Heart right ventricle (tissue), 16 donors: ENCODE data around the gene TRAIP. TPM values are rescaled to one million over a fixed set of nuclear protein-coding genes. Genes with fewer than 3 reads are reported as not detected.
"Not testable (repeated sequence)": the region's sequence is repeated elsewhere in the genome, so short reads cannot be mapped to it uniquely, and the experiment has no call there.

Source experiments
- ATAC-seq, 8 donors: fragments of 200-7000 bp; cut with Tn5 transposase; one replicate each; pipeline ENCODE4 v1.9.1; 2020; ENCODE audit warnings: mild to moderate bottlenecking in 8 of 8, moderate library complexity in 8 of 8, moderate number of reproducible peaks in 1 of 8
- DNase-seq, 2 donors: peaks; one replicate each; pipeline ENCODE4 v3.0.0-alpha.2; 2020
- H3K27ac ChIP-seq, 10 donors: fragments of 200-600 bp; sonication (generic) in 2 of 10; one replicate each; pipeline versions ENCODE4 v1.5.0 to v1.8.0; 2020 to 2022; ENCODE audit warnings: mild to moderate bottlenecking in 3 of 10
- H3K27me3 ChIP-seq, 7 donors: fragments of 200-600 bp; one replicate each; pipeline ENCODE4 v1.8.0; 2021 to 2022; ENCODE audit warnings: mild to moderate bottlenecking in 2 of 7
- H3K36me3 ChIP-seq, 9 donors: fragments of 200-600 bp; sonication (generic) in 1 of 9; one replicate each; pipeline versions ENCODE4 v1.5.0 to v1.8.0; 2020 to 2022; ENCODE audit warnings: mild to moderate bottlenecking in 2 of 9
- H3K4me1 ChIP-seq, 9 donors: fragments of 200-600 bp; sonication (generic) in 1 of 9; one replicate each; pipeline versions ENCODE4 v1.5.0 to v1.8.0; 2020 to 2022; ENCODE audit warnings: mild to moderate bottlenecking in 4 of 9
- H3K4me3 ChIP-seq, 10 donors: fragments of 200-600 bp; sonication (generic) in 2 of 10; one replicate each; pipeline versions ENCODE4 v1.5.0 to v1.8.0; 2020 to 2022; ENCODE audit warnings: mild to moderate bottlenecking in 7 of 10, moderate library complexity in 2 of 10
- H3K9me3 ChIP-seq, 11 donors: fragments of 200-600 bp in 10 of 11; sonication (generic) in 2 of 11; one replicate each; pipeline versions ENCODE4 v1.5.0 to v1.8.0; 2013 to 2022; ENCODE audit warnings: mild to moderate bottlenecking in 2 of 11, control low read depth in 1 of 11, moderate library complexity in 1 of 11
- WGBS, 2 donors: extraction: QIAGEN DNeasy Blood & Tissue Kit; methylation state at CpG; one replicate each; pipeline ENCODE4 v1.1.7; 2013; ENCODE audit warnings: inconsistent platforms in 1 of 2; 5-methylcytosine and 5-hydroxymethylcytosine counted together
- intact Hi-C, 10 donors: fragments of 100-400 bp; cut with DNase I; formaldehyde crosslinking; loops; one replicate each; pipeline versions ENCODE4 v1.11.1 to v1.14.2; 2022
- polyA plus RNA-seq, 2 donors: library from polyadenylated mRNA; stranded (reverse); fragments of 200-250 nt; gene quantifications; one replicate each; pipeline ENCODE4 v1.2.3, GENCODE V29; 2013
- total RNA-seq, 10 donors: library from RNA; stranded (reverse); fragmentation: NEBNext Ultra II Directional in 3 of 10; extraction: Animal tissue kit (Norgen Biotek cat#: 25700) in 3 of 10; gene quantifications; one replicate each; pipeline versions ENCODE4 v1.2.1 to v1.2.4, GENCODE V29; 2021 to 2023
- TF ChIP-seq, protein P1 (sequence below), 9 donors: fragments of 200-600 bp; sonication (generic) in 2 of 9; IDR thresholded peaks; one replicate each; pipeline versions ENCODE4 v1.5.0 to v1.8.0; 2021 to 2022; ENCODE audit warnings: antibody characterized with exemption in 9 of 9, mild to moderate bottlenecking in 5 of 9, moderate library complexity in 1 of 9
- donor health status: Arrhythmogenic right ventricular cardiomyopathy.
- donor health status: ischemic (EF 13 %, LVEDD 7.1; RV severe dilation, severe dysfunction).
- donor health status: healthy with polysubstance abuse.
- donor health status: DM: no; HTN: yes; CAD: no.
- donor health status: DM: no; HTN: no; CAD: no.
- donor health status: ischemic (EF 25% LVEDD 6.9; RV normal size, moderate dysfunction).
- donor health status: ischemic (EF 25% LVEDD 5.7; RV mildly dilated, moderate dysfunction).
- donor health status: healthy.
- donor health status: DM: yes; HTN: yes; CAD: no.
- donor health status: Ischemic cardiomyopathy.
- donor health status: ischemic (EF 35%, LVEDD 5.7; RV mildly dilated, moderate dysfunction).
- donor health status: nonischemic (EF 11% LVEDD 7.7; RV severe dilation, severe dysfunction).
- donor health status: DM: yes; HTN: yes; CAD: no.
- donor health status: PGD.
- donor health status: ischemic (EF 29% LVEDD 5.4; RV normal size, mild dysfunction).
- donor health status: nonischemic (EF 23%, LVEDD 6.1; RV moderate dilation, normal function).

Gene TRAIP
- total and polyA plus RNA-seq, 12 donors = 0.20 to 2.4 (median 1.4) TPM

DNA sequence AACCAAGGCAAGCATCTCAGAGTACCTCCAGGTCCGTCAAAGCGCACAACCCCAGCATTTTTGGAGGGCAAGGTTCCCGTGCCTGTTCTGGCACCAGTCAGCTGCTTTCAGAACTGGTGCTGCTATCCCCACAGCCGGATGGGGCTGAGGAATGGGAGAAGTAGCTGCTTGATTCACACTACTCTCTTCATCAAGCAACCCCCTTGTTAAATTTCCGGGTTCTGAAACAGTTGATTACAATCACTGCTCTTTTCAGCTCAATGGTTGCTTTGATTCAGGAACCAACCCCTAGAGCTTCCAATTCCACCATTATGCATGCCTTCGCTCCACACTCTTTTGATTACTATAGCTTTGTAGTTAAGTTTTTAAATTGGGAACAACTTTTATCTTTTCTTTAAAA is 30.3 kb downstream of the TRAIP start:
- no peak for ATAC-seq
- no peak for DNase-seq
- H3K4me1 ChIP-seq = no peaks in the 10 kb centered on the region
- H3K36me3 ChIP-seq = peaks cover 0 to 13% (median 0%) of the 10 kb centered on the region in 9 donors
- H3K27ac ChIP-seq = no peak overlapping the region
- TF ChIP-seq, protein P1, sequence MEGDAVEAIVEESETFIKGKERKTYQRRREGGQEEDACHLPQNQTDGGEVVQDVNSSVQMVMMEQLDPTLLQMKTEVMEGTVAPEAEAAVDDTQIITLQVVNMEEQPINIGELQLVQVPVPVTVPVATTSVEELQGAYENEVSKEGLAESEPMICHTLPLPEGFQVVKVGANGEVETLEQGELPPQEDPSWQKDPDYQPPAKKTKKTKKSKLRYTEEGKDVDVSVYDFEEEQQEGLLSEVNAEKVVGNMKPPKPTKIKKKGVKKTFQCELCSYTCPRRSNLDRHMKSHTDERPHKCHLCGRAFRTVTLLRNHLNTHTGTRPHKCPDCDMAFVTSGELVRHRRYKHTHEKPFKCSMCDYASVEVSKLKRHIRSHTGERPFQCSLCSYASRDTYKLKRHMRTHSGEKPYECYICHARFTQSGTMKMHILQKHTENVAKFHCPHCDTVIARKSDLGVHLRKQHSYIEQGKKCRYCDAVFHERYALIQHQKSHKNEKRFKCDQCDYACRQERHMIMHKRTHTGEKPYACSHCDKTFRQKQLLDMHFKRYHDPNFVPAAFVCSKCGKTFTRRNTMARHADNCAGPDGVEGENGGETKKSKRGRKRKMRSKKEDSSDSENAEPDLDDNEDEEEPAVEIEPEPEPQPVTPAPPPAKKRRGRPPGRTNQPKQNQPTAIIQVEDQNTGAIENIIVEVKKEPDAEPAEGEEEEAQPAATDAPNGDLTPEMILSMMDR (IDR thresholded peaks at IDR 0.05) = no peak
- 71 to 88% methylated on average over 6 of the region's 6 CpGs for WGBS, 2 donors
- no peaks in the 10 kb centered on the region for H3K9me3 ChIP-seq
- H3K27me3 ChIP-seq = no peaks in the 10 kb centered on the region
- intact Hi-C loops = no loop called here
- no peak overlapping the region for H3K4me3 ChIP-seq

DNA sequence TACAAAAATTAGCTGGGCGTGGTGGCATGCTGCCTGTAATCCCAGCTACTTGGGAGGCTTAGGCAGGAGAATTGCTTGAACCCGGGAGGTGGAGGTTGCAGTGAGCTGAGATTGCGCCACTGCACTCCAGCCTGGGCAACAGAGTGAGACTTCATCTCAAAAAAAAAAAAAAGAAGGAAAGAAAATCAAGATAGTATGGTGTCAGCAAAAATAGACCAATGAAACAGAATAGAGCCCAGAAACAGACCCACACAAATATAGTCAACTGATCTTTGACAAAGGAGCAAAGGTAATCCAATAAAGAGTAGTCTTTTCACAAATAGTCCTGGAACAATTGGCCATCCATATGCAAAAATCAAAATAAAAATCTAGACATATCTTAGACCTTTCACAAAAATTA is 33.2 kb downstream of the TRAIP start:
- H3K9me3 ChIP-seq, H3K27ac ChIP-seq, DNase-seq, H3K4me1 ChIP-seq, H3K27me3 ChIP-seq, ATAC-seq, H3K36me3 ChIP-seq, H3K4me3 ChIP-seq, intact Hi-C loops: not testable (repeated sequence)
- 92 to 97% methylated on average over 3 of the region's 3 CpGs for WGBS, 2 donors

DNA sequence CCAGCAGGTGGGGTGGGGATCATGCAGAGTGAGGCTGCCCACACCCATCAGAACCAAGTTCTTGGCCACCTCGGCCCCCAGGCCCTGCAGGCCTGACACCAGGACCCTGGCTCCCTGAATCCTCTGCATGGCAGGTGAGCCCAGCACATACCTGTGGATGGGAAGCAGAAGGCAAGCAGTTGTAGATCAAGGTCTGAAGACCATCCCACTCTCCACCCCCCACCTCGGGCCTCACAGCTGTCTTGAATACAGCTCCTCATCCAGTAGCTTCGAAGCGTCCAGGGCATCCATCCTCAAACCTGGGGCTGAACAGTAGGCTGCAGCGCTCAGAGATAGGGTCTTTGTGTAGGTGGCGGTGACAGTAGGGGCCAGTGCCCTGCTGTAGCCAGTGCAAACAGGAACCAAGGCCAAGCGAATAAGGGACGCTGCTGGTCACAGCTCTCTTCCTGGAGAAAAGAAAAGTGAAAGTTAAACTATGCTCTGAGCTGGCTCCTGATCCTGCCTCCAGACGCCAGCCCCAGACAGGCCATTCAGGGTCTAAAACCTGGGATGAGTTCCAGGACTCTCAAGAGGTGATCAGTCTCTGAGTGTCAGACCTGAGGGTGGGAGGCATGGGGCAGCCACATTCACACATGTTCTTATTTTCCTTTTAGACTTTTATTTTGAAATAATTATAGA is 42.7 kb downstream of the TRAIP start, which contains the start of gene UBA7:
TSS of gene UBA7 (minus strand) at position 457 of the 678 bp plus-strand sequence. CDS start at position 291, 166 bp downstream.
- ATAC-seq (peak; percentile 81 to 94 (median 94)), DNase-seq (peak; percentile 50 to 75)
- H3K4me1 ChIP-seq = peaks cover 10 to 36% (median 27%) of the 10 kb centered on the region in 9 donors
- peaks cover 0 to 41% (median 23%) of the 10 kb centered on the region in 9 donors for H3K36me3 ChIP-seq
- H3K27ac ChIP-seq = peak within 1 kb of the TSS; percentile 4 to 91 (median 83)
- H3K4me3 ChIP-seq = peak within 1 kb of the TSS; percentile 37 to 67 (median 58)
- no peaks in the 10 kb centered on the region for H3K9me3 ChIP-seq
- WGBS, 2 donors = 15 to 16% methylated on average over 9 of the region's 9 CpGs
- no peaks in the 10 kb centered on the region for H3K27me3 ChIP-seq
- TF ChIP-seq, protein P1 (IDR thresholded peaks at IDR 0.05) = no peak
- intact Hi-C loops = no loop called here

DNA sequence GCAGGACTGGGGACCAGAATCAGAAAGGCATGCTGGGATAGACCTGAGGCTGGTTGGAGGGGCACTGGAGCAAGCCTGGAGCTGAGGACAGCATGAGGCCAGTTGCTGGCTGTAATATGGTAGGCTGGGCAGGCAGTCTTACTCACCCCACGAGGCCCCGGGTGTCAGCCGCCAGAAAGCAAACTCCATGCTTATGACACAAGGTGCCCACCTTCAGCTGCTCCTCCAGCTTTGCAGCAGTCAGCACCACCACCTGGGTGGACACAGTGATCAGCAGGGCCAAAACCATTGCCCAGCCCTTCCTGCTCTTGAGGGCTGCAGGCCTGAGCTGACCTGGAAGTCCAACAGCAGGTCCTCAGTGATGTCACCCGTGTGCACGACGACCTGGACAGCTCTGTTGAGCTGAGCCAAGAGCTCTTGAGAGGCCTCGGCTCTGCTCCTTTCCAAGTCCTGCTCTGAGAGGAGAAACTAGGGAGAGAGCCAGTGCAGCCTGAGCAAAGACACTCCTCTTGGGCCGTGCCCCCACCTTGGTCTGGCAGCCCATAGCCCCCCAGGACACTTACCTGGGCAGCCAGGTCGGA is 43.4 kb downstream of the TRAIP start:
- TF ChIP-seq, protein P1 (IDR thresholded peaks at IDR 0.05) = no peak
- DNase-seq (peak in 1 of 2 donors; percentile 36), ATAC-seq (peak; percentile 22 to 62 (median 41))
- Histone ChIP-seq H3K27me3 (no peaks in the 10 kb centered on the region), H3K27ac (peak overlapping the region in 9 of 10 donors; percentile 76 to 91 (median 83)), H3K36me3 (peaks cover 0 to 47% (median 23%) of the 10 kb centered on the region in 9 donors), H3K9me3 (no peaks in the 10 kb centered on the region), H3K4me3 (peak overlapping the region; percentile 37 to 67 (median 58)), H3K4me1 (peaks cover 10 to 41% (median 30%) of the 10 kb centered on the region in 9 donors)
- intact Hi-C loops = no loop called here
- 20 to 31% methylated on average over 9 of the region's 9 CpGs for WGBS, 2 donors
